ENCODE measurements around the gene CDH8.
"Not testable (repeated sequence)": the region's sequence is repeated elsewhere in the genome, so short reads cannot be mapped to it uniquely, and the experiment has no call there.

The CDH8 gene

GRCh38 chr16:61934601-61935000 is 101.6 kb downstream of the CDH8 start:
- no peak for TF ChIP-seq CTCF (IDR thresholded peaks at IDR 0.05; ENCODE audit: low read depth, low read length, missing control alignments)
- H3K4me3 ChIP-seq (replicated peaks; ENCODE audit: low read depth, low read length) = no peak overlapping the region
- no peak for DNase-seq (ENCODE audit: extremely low read depth, low read depth)

DNA sequence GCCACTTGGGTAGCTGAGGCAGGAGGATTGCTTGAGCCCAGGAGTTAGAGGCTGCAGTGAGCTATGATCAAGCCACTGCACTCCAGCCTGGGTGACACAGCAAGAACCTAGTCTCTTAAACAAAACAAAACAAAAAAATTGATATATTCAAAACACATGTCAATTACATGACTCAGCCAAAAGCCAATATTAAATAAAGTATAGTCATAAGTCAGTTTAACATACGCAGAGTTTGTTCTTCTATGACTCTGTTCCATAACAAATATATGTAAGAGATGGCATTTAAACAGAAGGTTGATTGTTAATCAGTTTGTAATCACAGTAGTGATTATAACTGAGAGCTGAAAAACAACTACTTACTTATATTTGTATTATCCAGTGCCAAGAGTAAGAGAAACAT is 106.5 kb downstream of the CDH8 start:
- DNase-seq (ENCODE audit: extremely low read depth, low read depth) = no peak
- TF ChIP-seq CTCF (IDR thresholded peaks at IDR 0.05; ENCODE audit: low read depth, low read length, missing control alignments) = no peak
- no peak overlapping the region for H3K4me3 ChIP-seq (replicated peaks; ENCODE audit: low read depth, low read length)

- DNase-seq (ENCODE audit: extremely low read depth, low read depth) = no peak
- H3K4me3 ChIP-seq (replicated peaks; ENCODE audit: low read depth, low read length) = no peak overlapping the region
- TF ChIP-seq CTCF (IDR thresholded peaks at IDR 0.05; ENCODE audit: low read depth, low read length, missing control alignments) = no peak
Observed at GRCh38 chr16:61926766-61927165, 109.5 kb downstream of the CDH8 start.

DNA sequence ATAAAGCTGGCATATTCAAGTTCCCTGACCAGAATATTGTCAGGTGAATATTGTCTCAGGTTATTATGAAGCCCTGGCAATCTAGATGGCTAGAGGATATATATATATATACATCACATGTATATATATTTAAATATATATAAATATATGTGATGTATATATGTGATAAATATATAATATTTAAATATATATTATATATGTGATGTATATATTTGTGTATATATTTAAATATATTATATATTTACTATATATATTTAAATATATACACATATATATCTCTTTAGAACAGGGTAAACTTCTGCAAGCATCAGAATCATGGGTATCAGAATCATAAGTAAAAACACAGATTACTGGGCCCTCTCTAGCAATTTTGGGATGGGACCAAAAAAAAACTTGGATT is 112.6 kb downstream of the CDH8 start:
- no peak overlapping the region for H3K4me3 ChIP-seq (replicated peaks; ENCODE audit: low read depth, low read length)
- no peak for TF ChIP-seq CTCF (IDR thresholded peaks at IDR 0.05; ENCODE audit: low read depth, low read length, missing control alignments)
- DNase-seq (ENCODE audit: extremely low read depth, low read depth) = no peak

DNA sequence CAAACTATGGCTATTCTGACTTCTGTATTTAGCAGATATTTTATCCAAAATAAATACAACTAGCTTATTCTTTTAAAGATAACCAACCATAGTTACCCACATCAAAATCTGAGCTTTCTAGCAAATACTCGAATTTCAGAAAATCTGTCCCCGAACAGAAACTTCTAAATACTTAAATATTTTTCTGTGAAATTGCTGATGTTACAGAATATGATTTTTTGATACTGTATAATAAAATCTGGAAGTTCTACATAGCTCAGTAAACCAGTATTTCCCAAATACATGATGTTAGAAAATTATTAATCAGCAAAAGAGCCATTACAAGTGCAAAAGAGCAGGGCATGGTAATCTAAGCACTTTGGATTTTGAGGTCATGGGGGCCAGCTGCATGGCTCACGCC is 114.9 kb downstream of the CDH8 start:
- TF ChIP-seq CTCF (IDR thresholded peaks at IDR 0.05; ENCODE audit: low read depth, low read length, missing control alignments) = no peak
- H3K4me3 ChIP-seq (replicated peaks; ENCODE audit: low read depth, low read length) = no peak overlapping the region
- no peak for DNase-seq (ENCODE audit: extremely low read depth, low read depth)

DNA sequence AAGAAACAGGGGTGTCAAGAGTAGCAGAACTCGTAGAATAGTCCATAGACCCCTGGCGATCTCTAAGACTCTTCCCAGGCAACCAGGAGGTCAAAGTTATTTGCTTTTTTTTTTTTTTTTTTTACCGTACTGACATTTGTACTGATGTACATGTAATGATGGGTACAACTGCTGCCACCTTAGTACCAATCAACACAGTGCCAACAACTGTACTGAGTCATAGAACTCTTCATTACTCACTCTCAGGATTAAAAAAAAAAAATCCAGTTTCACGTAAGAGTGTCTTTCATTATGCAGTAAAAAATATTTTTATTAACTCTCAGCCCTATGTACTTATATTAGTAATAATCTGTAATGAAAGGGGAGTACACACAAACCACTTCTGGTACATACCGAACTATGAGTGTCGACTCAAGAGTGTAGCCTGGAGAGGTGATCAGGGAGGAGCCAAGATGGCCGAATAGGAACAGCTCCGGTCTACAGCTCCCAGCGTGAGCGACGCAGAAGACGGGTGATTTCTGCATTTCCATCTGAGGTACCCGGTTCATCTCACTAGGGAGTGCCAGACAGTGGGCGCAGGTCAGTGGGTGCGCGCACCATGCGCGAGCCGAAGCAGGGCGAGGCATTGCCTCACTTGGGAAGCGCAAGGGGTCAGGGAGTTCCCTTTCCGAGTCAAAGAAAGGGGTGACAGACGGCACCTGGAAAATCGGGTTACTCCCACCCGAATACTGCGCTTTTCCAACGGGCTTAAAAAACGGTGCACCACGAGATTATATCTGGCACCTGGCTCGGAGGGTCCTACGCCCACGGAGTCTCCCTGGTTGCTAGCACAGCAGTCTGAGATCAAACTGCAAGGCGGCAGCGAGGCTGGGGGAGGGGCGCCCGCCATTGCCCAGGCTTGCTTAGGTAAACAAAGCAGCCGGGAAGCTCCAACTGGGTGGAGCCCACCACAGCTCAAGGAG is 118.1 kb downstream of the CDH8 start:
- DNase-seq (ENCODE audit: extremely low read depth, low read depth); H3K4me3 ChIP-seq (replicated peaks; ENCODE audit: low read depth, low read length): not testable (repeated sequence)

DNA sequence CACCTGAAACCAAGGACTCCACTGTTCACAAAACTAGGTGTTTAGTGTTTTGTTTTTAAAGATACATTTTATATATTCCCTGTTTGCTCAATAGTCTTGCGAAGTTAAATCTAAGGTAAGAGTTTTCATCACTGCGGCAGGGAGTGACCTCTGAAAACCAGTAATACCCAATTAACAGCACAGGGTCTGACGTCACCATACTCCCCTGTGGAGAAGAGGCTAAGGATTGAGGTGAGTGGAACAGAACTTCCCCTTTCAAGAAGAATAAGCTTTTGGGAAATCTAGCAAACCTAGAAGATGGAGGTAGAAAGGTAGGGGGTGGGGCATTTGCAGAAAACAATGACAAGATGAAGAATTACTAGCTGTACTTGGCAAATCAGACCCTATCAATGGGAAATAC is 120.7 kb downstream of the CDH8 start:
- TF ChIP-seq CTCF (IDR thresholded peaks at IDR 0.05; ENCODE audit: low read depth, low read length, missing control alignments) = no peak
- H3K4me3 ChIP-seq (replicated peaks; ENCODE audit: low read depth, low read length) = no peak overlapping the region
- DNase-seq (ENCODE audit: extremely low read depth, low read depth) = no peak

Data from HFF-Myc (cell line).